ENCODE measurements around the gene PCGF5. TPM values are rescaled to one million over a fixed set of nuclear protein-coding genes. Genes with fewer than 3 reads are reported as not detected.

Gene PCGF5
- total RNA-seq, 4 donors from 2014 or later: 29.8 to 60.3 (median 31.4) TPM

DNA sequence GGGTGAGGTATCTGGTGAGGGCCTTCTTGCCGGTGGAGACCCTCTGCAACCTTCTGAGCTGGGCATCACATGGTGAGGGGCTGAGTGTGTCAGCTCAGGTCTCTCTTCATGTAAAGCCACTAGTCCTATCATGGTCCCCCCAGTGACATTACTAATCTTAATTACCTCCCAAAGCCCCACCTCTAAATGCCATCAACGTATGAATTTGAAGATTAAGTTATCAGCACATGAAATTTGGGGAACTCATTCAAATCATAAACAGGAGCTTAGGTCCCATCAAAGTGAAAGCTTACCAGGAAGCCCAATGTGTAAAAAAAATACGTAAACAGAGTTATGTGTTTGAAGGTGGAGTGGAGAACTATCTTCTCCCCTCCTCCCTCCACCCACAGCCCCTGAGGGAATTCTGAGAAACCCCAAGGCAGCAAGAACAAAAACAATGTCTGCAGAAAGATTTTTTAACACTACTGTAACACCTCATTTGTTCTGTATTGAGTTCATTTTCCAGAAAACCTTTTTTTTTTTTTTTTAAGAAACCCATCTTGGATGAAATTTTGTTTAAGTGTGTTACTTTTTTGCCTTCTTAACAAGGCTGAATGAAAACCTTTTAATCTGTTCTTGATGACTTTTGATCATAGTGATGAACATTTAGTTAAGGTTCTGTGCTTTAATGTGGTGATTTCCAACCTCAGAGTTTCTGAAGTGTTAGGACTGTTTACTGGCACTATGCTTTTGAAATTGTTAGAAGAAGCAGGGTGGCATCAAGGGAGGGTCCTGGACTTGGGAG, 19.1 kb upstream of the PCGF5 start:
- H3K4me3 ChIP-seq: no peak overlapping the region
- WGBS: 59% methylated on average over 3 of the region's 3 CpGs
- no peak overlapping the region for H3K27ac ChIP-seq
- no peaks in the 10 kb centered on the region for H3K36me3 ChIP-seq
- peaks cover 7% of the 10 kb centered on the region for H3K4me1 ChIP-seq
- TF ChIP-seq EP300 (IDR thresholded peaks at IDR 0.05): no peak
- no peak for TF ChIP-seq POLR2AphosphoS5 (IDR thresholded peaks at IDR 0.05)
- no peak for TF ChIP-seq POLR2A (IDR thresholded peaks at IDR 0.05)
- TF ChIP-seq, protein P1, sequence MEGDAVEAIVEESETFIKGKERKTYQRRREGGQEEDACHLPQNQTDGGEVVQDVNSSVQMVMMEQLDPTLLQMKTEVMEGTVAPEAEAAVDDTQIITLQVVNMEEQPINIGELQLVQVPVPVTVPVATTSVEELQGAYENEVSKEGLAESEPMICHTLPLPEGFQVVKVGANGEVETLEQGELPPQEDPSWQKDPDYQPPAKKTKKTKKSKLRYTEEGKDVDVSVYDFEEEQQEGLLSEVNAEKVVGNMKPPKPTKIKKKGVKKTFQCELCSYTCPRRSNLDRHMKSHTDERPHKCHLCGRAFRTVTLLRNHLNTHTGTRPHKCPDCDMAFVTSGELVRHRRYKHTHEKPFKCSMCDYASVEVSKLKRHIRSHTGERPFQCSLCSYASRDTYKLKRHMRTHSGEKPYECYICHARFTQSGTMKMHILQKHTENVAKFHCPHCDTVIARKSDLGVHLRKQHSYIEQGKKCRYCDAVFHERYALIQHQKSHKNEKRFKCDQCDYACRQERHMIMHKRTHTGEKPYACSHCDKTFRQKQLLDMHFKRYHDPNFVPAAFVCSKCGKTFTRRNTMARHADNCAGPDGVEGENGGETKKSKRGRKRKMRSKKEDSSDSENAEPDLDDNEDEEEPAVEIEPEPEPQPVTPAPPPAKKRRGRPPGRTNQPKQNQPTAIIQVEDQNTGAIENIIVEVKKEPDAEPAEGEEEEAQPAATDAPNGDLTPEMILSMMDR (IDR thresholded peaks at IDR 0.05): no peak
- DNase-seq (ENCODE audit: low spot score in 2 of 2): no peak
- H3K9me3 ChIP-seq: no peaks in the 10 kb centered on the region
- H3K27me3 ChIP-seq: no peaks in the 10 kb centered on the region

DNA sequence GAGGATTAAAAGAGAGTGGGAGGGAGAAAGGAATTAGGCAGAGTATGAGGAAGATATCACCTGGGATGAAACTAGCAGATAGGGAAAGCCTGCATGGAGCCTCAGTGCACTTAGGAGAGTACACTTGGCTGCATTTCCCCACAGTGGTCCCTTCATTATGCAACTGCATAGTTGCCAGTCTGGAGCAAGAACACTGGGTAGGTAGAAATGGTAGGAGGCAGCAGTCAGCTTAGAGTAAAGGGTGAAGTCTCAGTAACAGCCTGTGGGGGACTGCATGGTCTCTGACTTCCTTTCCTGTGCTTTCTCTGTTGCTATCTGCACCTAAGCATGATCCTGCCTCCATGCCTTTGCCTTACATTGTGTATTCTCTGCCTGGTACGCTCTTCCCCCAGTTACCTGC, 14.0 kb upstream of the PCGF5 start:
- TF ChIP-seq POLR2A (IDR thresholded peaks at IDR 0.05): no peak
- TF ChIP-seq POLR2AphosphoS5 (IDR thresholded peaks at IDR 0.05): no peak
- WGBS: 31% methylated on average over 1 of the region's 1 CpG
- no peaks in the 10 kb centered on the region for H3K27me3 ChIP-seq
- DNase-seq (ENCODE audit: low spot score in 2 of 2): no peak
- H3K9me3 ChIP-seq: no peaks in the 10 kb centered on the region
- H3K36me3 ChIP-seq: no peaks in the 10 kb centered on the region
- H3K27ac ChIP-seq: no peak overlapping the region
- H3K4me3 ChIP-seq: no peak overlapping the region
- peaks cover 3% of the 10 kb centered on the region for H3K4me1 ChIP-seq

DNA sequence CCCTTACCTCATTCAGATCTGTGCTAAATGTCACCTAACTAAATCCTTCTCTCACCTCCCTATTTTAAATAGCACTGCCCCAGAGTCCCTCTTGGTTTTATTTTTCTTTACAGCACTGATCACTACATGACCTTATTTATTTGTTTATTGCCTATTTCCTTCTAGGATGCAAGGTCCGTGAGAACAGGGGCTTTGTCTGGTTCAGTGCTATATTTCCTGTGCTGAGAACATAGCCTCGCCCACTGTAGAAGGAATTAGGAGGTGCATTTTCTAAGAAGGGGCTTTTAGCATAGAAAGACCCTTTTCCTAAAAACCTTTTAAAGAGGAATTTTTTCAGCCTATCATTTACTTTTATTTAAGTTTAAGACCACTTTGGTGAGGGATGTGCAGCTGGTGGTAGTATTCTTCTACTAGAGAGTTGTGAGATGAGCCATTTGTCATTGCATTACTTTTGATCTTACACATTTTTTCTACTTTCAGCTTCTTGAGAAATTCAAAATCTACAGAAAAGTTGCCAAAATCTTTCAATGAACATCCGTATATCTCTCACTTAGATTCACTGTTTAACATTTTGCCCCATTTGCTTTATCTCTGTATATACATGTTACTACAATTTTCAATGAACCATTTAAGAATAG, 13.5 kb upstream of the PCGF5 start:
- Histone ChIP-seq H3K4me1 (peaks cover under 1% of the 10 kb centered on the region), H3K27me3 (no peaks in the 10 kb centered on the region), H3K4me3 (no peak overlapping the region), H3K27ac (no peak overlapping the region), H3K36me3 (no peaks in the 10 kb centered on the region), H3K9me3 (no peaks in the 10 kb centered on the region)
- DNase-seq (ENCODE audit: low spot score in 2 of 2): no peak
- TF ChIP-seq EP300 (IDR thresholded peaks at IDR 0.05) (no peak), POLR2AphosphoS5 (IDR thresholded peaks at IDR 0.05) (no peak), POLR2A (IDR thresholded peaks at IDR 0.05) (no peak)
- TF ChIP-seq, protein P1 (IDR thresholded peaks at IDR 0.05): no peak
- WGBS: 82% methylated on average over 3 of the region's 3 CpGs

DNA sequence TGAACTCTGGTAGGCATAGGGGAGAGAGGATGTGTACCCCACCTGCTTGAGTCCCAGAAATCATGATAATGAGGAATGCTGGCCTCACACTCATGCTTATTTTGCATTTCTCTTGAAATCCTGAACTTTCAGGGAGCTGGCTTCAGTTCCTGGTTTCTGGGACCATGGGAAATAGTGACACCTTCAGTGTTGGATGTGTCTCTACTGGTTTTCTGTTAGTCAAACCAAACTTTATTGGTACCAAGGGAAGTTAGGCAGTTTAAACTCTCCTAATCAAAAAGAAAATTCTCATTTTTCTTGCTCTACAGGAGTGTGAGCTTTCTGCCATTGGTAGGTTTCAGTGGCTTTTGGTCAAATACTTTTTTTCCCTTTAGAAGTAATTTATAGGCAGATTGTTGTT, 11.8 kb upstream of the PCGF5 start:
- Histone ChIP-seq H3K4me3 (no peak overlapping the region), H3K9me3 (no peaks in the 10 kb centered on the region), H3K27me3 (no peaks in the 10 kb centered on the region), H3K4me1 (no peaks in the 10 kb centered on the region), H3K36me3 (no peaks in the 10 kb centered on the region), H3K27ac (no peak overlapping the region)
- TF ChIP-seq POLR2A (IDR thresholded peaks at IDR 0.05) (no peak), EP300 (IDR thresholded peaks at IDR 0.05) (no peak), POLR2AphosphoS5 (IDR thresholded peaks at IDR 0.05) (no peak)
- TF ChIP-seq, protein P1 (IDR thresholded peaks at IDR 0.05): no peak
- no peak for DNase-seq (ENCODE audit: low spot score in 2 of 2)

DNA sequence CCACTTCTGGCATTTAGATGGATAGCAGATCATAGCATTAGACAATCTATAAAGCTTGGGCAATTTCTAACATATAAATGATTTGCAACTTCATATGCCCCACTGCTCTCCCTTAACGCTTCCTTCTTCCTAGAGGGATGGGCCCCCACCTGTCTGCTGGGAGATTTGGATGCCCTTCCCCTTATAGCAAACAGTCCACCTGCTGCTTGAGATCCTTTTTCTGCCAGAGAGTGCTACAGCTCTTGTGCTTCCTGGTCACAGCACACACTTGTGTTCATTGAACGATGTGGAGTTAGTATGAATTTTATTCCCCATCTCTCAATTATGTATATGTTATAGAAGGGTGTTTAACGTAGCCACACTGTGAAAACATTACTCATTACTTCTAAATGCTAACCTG, 10.4 kb upstream of the PCGF5 start:
- Histone ChIP-seq H3K27ac (no peak overlapping the region), H3K4me1 (no peaks in the 10 kb centered on the region), H3K27me3 (no peaks in the 10 kb centered on the region), H3K4me3 (no peak overlapping the region), H3K9me3 (no peaks in the 10 kb centered on the region), H3K36me3 (no peaks in the 10 kb centered on the region)
- 89% methylated on average over 3 of the region's 3 CpGs for WGBS
- no peak for DNase-seq (ENCODE audit: low spot score in 2 of 2)
- no peak for TF ChIP-seq POLR2AphosphoS5 (IDR thresholded peaks at IDR 0.05)
- TF ChIP-seq, protein P1 (IDR thresholded peaks at IDR 0.05): no peak
- no peak for TF ChIP-seq EP300 (IDR thresholded peaks at IDR 0.05)
- TF ChIP-seq POLR2A (IDR thresholded peaks at IDR 0.05): no peak
